ENCODE data around the gene PHLDB3.
"Not testable (repeated sequence)": the region's sequence is repeated elsewhere in the genome, so short reads cannot be mapped to it uniquely, and the experiment has no call there.

PHLDB3 gene

DNA sequence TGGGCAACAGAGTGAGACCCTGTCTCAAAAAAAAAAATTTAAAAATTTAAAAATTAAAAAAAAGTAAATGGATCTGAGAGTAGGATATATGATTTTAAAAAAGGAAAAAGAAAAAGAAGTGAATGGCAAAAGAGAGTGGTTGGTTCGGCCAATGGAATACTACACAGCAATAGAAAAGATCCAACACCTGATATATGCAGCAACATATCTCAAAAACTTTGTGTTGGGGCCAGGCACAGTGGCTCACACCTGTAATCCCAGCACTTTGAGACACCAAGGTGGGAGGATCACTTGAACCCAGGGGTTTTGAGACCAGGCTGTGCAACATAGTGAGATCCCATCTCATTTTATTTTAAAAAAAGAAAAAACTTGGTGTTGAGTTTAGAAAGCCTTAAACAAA, 37.8 kb downstream of the PHLDB3 start:
- DNase-seq, result no peak

DNA sequence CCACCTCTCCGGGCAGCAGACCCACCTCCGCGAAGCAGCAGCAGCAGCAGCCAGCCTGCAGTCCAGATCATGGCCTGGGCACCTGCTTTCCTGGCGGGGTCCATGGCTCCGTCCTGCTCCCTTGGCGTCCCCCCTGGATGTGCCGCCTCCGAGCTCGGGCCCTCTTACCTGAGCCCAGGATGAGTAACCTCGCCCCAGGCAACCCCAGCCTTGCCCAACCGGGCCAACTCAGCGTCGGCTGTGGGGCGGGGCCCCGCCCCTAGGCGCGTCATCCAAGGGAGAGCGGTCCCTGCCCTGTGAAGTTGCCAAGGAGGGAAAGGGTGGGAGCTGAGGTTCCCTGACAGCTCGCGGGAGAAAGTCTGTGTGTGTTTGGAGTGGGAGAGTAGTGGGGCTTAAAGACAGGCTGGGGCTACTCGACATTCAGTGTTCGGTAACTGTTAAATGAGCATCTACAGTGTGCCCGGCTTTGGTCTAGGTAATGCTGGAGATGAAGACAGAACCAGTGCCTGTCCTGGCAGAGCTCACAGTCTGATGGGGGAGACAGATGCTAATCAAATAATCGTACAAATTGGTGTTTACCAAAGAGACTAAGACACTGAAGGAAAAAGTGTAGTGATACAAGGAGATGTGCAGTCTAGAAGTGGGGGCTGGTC, 39.0 kb downstream of the PHLDB3 start, which contains the start of gene LYPD3:
Gene LYPD3 (minus strand): TSS at position 141 of the 653 bp plus-strand sequence. CDS start 37 bp downstream, at position 104.
- no peak for DNase-seq

DNA sequence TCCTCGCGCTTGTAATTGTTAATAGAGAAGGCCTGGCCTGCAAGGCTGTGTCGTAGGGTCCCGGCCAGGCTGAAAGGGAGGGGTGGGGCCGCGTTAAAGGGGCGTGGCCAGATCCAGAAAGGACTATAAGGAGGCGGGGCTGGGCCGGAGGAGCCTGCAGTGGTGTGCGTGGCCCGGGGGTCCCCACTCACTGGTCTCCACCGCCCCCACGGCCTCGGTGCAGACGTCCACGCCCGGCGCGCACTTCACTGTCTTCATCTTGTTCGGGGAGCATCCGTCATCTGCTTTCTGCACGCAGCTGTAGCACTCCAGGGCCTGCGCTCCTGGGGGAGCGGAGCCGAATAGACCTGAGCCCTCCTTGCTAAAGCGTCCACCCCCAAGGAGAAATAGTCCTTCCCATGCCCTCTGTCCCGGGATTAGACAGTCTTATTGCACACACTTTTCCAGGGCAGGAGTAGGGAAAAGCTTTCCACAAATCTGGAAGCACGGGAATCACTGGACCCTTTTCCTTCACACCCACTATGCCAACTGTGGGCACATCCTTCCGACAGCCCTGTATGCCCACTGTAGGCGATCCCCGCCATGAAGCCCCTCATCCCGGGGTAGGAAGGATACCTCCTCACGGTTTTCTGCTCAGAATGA, 40.3 kb downstream of the PHLDB3 start:
- DNase-seq, result no peak

DNA sequence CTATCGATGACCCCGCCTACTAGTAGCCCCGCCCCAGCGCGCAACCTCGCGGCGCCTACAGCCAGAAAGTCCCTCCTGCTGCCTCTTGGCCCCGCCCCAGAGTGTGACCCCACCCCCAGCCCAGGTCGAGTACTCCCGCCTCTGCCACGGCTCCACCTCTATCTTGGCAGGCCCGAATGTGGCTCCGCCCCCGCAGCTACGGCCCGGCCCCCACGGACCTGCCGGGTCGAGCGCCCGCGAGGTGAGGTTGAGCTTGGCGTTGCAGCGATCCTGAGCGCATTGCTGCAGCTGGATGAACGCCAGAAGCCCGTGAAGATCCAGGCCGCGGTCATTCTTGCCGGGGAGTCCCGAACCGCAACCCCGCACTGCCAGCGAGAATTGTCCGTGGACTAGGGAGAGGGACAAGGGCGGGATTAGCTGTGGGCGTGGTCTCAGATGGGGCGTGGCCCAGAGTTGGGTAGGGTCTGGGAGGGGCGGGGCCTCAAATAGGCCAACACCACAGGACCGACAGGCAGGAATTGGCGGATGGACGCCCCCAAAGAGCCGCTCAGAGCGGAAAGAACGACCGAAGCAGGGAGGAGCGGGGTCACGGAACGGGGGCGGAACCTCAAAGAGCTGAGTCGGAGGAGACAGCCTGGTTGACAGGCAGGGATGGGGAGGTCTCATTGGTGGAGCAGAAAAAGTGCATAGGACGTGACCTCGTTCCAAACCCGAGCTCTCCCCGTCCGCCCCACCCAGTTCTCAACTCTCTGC, 41.0 kb downstream of the PHLDB3 start:
- DNase-seq, result peak; percentile 90

DNA sequence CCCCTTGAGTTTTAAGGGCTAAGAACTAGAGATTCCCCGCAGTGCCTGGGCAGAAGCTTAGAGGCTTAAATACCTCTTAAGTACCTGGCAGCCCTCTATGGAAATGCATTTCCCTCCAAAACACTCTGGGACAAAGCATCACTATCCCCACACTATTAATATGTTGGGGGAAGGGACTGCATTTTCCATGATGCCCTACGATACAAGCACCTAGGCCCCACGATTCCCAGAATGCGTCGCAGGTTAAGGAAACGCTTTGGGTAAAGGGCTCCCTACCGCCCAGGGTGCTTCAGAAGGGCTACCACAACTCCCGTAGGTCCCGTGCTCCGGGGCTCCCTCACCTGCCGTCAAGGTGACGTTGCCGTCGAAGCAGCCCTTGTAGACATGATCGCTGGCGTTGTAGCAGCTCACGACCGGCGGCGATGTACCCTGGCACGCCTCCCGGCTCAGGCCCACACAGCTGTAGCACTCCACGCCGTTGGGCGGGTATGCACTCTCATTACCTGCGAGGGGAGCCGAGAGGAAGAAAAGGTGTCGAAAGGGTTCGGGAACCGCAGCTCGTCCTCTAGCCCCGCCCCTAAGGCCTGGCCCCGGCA, 41.7 kb downstream of the PHLDB3 start:
- DNase-seq, result no peak

DNA sequence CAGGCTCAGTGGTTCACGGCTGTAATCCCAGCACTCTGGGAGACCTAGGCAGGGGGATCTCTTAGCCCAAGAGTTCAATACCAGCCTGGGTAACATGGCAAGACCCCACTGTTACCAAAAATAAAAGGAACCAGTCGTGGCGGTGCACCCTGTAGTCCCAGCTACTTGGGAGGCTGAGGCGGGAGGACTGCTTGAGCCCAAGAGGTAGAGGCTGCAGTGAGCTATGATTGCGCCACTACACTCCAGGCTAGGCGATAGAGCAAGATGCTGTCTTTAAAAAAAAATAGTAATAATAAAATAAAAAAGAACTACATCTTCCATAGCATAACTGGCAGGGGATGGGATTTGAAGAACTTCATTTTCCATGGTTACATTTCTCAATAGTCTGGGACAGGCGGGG, 42.2 kb downstream of the PHLDB3 start:
- DNase-seq, result no peak

DNA sequence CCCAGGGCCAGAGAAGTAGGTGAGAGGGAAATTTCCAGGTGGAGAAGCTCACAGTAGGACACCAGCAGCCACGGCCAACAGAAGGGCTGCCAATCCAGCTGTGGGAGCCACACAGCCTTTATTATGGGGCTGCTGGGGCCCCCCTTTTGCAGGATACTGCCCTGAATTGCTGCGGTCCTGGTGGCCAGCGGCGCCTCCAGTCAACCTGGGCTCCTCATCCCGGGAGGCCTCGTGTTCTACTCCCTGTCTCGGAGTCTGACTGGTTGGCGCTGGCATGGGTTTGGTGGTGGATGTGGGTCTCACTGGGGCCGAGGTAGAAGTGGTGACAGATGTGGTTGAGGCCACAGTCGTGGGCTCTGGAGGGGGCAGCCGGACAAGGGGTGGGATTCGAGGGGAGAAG, 43.2 kb downstream of the PHLDB3 start:
- DNase-seq, result no peak

DNA sequence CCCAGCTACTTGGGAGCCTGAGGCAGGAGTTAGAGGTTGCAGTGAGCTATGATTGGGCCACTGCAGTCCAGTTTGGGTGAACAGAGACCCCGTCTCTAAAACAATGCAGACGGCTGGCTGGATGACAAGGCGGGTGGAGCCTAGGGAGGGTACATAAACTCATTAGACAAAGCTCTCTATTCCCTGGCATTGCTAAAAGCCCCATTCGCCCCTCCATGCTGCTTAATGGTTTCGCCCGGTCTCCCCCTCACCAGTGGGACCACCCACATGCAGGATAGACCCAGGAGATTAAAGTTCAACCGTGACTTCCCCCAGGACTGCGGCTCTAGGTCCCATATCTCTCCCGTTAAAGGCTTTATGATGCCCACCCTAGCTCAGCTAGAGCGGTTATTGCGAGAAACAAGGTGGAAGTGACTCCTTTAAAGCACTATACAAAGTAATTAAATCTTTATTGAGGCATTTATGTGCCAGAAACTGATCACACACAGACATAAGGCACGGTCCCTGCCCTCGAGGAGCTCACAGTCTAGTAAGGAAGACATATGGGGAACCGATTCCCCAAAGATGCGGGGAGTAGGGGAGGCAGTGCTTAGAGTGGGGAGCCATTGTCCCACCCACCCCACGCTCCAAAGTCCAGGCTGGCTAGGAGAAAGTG, 44.1 kb downstream of the PHLDB3 start:
- no peak for DNase-seq

DNA sequence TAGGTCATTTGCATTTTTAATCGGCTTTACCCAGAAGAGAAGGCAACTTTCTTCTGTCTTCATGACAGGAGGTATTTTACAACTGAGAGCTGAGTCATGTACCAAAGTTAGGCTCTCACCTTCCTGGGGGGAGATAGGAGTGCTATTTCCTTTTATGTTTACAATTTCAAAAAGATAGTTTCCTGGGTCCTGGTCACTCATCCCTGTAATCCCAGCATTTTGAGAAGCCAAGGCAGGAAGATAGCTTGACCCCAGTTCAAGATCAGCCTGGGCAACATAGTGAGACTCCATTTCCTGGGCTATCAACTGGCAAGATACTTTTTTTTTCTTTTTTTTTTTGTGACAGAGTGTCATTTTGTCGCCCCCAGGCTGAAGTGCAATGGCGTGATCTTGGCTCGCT, 46.7 kb downstream of the PHLDB3 start:
- no peak for DNase-seq

DNA sequence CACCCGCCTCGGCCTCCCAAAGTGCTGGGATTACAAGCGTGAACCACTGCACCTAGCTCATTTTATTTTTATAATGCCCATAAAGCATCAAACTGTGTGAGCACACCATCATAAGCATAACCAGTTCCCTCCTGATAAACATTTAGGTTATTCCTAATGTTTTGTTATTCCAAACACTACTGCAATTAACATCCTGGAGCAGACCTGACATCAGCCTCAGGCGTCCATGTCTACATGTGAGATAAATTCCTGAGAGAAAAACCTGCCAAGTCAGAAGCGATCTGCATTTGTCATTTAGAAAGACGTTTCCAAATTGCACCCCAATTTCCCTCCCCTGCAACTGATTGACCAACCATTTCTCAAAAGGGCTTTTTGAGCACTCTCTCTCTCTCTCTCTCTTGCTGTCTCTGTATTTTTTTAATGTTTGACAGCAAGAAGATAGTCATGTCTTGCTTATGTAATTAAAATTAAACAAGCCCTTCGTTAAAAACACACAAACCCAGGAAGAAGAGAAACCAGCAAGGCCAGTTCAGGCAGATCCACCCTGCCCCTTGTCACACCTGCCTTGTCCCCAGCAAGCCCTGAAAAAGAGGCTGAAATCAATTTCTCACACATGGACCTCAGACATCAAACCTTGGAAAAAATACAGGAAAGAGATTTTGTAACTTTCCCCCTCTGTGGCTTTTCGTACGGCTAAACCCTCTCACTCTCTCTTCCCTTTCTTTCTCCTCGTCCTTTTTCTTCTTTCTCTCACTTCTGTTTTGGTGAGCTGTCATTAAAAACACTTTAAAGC, 49.0 kb downstream of the PHLDB3 start:
- no peak for DNase-seq

DNA sequence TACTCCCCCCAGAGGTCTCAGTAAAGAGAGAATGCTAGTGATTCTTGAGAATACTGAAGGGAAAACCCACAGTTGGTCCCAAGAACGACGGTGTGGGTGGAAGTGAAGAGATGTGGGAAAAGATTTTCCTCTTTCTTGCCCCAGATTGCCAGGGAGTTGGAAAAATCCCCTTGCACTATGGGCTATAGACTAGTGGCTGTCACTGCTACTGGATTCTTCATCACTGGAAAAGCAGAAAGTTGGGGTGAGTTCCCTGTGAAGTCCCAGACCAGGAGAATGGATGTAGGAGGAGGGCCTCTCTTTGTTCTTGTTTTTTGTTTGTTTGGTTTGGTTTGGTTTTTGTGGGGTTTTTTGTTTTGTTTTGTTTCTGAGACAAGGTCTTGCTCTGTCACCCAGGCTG, 50.5 kb downstream of the PHLDB3 start:
- DNase-seq, result no peak

DNA sequence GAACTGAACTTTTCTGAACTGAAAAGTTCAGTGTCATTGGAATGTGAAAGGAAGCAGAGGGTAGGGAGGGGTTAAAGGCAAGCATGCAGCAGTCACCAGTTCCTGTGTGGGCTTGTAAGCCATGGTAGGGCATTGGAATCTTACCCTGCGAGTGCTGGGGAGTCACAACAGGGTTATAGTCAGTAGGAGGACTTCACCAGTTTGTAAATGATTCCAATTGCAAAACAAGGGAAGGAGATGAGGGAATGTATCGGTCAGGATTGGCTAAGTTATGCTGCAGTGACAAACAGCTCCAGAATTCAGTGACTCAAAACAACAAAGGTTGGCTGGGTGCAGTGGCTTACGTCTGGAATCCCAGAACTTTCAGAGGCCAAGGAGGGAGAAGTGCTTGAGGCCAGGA, 52.0 kb downstream of the PHLDB3 start:
- DNase-seq, result no peak

DNA sequence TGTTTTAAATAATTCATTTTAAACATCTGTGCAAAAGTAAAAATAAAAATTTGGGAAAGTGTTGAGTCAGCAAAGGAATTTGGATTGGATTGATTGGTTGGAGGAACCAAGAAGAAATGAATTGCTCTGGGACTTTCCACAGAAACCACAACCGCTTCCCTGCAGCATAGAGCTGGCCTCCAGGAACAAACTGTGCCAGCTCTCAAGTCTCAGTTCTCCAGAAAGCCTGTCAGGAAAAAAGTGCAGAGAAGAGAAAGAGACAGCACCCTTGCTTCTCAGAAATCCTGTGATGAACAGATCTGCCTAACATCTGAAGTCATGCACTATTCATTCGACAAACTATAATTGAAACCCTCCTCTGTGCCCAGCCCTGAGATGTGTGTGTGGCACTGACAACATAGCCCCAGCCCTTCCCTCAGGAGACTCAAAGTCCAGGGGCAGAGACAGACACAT, 54.0 kb downstream of the PHLDB3 start:
- DNase-seq, result peak; percentile 73

DNA sequence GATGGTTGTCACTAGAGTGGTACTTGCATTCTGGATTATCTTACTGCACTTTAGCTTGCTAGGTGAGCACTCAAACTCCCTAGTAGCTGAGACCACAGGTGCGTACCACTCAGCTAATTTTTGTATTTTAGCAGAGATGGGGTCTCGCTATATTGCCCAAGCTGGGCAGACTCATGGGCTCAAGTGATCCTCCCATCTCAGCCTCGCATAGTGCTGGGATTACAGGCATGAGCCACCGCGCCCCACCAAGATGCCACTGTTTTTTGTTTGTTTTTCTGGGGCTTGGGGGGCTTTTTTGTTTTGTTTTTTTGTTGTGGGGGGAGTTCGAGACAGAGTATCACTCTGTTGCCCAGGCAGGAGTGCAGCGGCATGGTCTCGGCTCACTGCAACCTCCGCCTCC, 56.9 kb downstream of the PHLDB3 start:
- DNase-seq, result no peak

DNA sequence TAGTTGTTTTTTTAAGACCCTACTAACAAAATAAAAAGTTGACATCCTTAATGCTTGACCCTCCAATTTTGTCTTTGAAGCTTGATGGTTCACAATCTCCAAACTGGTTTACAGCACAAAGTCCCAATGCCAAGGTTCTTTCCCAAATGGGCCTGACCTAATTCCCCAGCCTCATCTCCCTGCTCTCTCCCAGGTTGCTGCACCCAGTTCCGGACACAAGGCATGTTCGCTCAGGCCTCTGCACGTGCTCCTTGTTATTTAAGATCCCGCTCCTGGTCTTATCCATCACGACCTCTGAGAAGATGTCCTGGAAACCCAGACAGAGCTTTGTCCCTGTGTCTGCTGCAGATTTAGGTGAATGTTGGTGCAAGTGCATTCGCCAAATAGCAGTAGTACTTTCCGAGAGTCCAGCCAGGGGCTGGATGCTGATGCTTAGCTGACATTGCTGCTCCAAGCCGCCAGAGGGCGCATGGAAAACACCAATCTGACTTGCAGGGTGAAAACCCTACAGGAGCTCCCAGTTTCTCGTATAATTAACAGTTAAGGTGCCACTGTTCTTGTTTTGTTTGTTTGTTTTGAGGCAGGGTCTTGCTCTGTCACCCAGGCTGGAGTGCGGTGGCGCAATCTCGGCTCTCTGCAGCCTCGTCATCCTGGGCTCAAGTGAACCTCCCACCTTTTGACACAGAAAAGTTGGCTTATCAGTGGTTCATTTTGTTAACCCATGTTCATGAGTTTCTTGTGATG, 57.6 kb downstream of the PHLDB3 start:
- DNase-seq, result peak; percentile 72

DNA sequence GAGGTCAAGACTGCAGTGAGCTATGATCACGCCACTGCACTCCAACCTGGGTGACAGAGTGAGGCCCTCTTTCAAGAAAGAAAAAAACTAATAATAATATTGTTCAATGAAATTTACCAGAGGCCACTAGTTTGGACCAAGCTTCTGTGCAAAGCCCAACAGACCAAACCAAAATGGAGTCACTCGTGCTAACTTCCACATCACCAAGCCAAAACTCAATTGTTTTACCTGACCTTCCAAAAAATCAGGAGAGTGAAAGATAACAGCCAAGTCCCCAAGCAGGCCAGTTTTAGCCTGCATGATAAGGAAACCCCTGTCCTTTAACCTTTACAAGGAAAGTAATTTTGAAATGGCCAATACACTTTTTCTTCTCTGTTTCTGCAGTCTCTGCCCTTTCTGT, 59.1 kb downstream of the PHLDB3 start:
- no peak for DNase-seq

DNA sequence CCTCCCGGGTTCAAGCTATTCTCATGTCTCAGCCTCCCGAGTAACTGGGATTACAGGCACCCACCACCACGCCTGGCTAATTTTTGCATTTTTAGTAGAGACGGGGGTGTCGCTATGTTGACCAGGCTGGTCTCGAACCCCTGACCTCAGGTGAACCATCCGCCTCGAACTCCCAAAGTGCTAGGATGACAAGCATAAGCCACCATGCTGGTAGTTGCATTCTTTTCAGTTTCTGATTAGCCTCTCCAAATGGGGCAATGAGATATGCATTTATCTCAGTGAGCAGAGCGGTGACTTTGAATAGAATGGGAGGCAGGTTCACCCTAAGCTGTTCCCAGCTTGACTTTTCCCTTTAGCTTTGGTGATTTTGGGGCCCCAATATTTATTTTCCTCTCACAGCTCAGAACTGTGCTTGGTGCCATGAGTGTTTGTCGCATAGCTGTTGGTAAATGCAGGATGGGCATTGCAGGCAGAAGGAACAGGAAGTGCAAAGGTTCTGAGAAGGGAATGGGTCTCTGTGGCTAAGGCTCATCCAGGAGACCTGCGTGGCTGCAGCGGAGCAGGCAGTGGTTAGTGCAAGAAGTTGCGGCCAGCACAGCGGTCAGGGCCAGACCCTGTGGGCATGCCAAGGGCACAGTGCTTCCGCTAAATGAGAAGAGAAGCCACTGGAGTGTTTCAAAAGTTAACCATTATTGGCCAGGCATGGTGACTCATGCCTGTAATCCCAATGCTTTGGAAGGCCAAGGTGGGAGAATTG, 59.8 kb downstream of the PHLDB3 start:
- no peak for DNase-seq

DNA sequence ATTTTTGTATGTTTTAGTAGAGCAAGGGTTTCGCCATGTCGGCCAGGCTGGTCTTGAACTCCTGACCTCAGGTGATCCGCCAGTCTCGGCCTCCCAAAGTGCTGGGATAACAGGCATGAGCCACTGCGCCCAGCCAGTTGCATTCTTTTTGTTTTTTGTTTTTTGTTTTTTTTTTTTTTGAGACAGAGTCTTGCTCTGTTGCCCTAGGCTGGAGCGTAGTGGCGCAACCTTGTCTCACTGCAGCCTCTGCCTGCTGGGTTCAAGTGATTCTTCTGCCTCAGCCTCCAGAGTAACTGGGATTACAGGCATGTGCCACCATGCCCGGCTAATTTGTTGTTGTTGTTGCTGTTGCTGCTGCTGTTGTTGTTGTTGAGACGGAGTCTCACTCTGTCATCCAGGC, 60.5 kb downstream of the PHLDB3 start:
- DNase-seq, result not testable (repeated sequence)

DNA sequence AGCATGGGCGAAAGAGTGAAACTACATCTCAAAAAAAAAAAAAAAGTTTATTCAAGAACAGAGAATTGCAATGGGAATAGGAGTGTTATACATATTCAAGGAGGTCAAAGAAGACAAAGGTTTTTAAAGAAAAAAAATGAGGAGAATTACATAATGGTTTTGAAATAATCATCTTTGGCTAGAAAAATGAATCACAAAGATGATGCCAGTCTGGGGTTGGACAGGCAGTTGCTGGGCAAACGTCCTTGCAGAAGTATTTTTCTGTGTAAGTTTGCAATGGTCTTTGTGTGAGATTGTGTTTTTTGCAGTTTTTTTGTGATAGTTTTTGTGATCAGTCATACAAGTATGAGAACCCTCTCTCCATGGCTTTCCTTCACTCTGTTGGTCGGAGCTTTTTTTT, 62.8 kb downstream of the PHLDB3 start:
- no peak for DNase-seq

DNA sequence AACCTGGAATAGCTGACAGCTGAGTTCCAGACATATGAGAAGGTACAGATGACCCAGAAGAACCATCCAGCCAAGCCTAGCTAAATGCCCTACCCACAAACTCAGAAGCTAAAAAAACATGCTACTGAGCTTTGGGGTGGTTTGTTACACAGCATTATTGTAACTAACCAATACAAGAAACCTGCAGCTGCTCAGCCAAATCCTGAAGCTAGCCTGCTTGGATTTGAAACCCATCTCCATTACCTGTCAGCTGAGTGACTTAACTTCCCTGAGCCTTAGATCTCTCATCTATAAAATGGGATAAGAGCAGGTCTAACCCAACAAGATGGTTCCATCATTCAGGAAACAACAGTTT, 64.9 kb downstream of the PHLDB3 start:
- no peak for DNase-seq

Data from fibroblast of upper back skin (primary cell).